BLaER1 treated with 17β-estradiol and CSF1 and Interleukin-3, amounts not matched to agents 10 nM and 100 nM (cell line): ENCODE results near the gene CCDC175.

Experiments
- H3K27ac ChIP-seq, 11 experiments: shearing (Covaris generic); formaldehyde crosslinking; 2 replicates each; pipeline ENCODE4 v1.8.1; 2022
- H3K27me3 ChIP-seq, 11 experiments: shearing (Covaris generic); formaldehyde crosslinking; 2 replicates each; pipeline ENCODE4 v1.8.1; 2022
- H3K36me3 ChIP-seq, 11 experiments: shearing (Covaris generic); formaldehyde crosslinking; 2 replicates each; pipeline ENCODE4 v1.8.1; 2022
- H3K4me1 ChIP-seq, 10 experiments: shearing (Covaris generic); formaldehyde crosslinking; 2 replicates each; pipeline ENCODE4 v1.8.1; 2022
- H3K4me2 ChIP-seq, 11 experiments: shearing (Covaris generic); formaldehyde crosslinking; 2 replicates each; pipeline ENCODE4 v1.8.1; 2022
- H3K4me3 ChIP-seq, 10 experiments: shearing (Covaris generic); formaldehyde crosslinking; 2 replicates each; pipeline ENCODE4 v1.8.1; 2022
- H3K9ac ChIP-seq, 11 experiments: shearing (Covaris generic); formaldehyde crosslinking; 2 replicates each; pipeline ENCODE4 v1.8.1; 2022
- H3K9me3 ChIP-seq, 11 experiments: shearing (Covaris generic); formaldehyde crosslinking; replicated peaks in 1 of 11; 2 replicates each; pipeline ENCODE4 v1.8.1; 2022
- H4K20me1 ChIP-seq, 11 experiments: shearing (Covaris generic); formaldehyde crosslinking; 2 replicates each; pipeline ENCODE4 v1.8.1; 2022
- Cebpa-rat ChIP-seq, 11 experiments: shearing (Covaris generic); IDR thresholded peaks; 2 replicates each; pipeline ENCODE4 v1.8.1; 2022

Gene CCDC175

GRCh38 chr14:59529189-59529588 lies 47.4 kb downstream of the CCDC175 start:
- H4K20me1 ChIP-seq, result no peaks in the 10 kb centered on the region
- H3K9me3 ChIP-seq, result peaks cover 6 to 22% (median 13%) of the 10 kb centered on the region in 11 experiments; a peak in 17 of 22 replicates
- no peak overlapping the region for H3K9ac ChIP-seq
- no peaks in the 10 kb centered on the region for H3K27me3 ChIP-seq
- H3K4me1 ChIP-seq, result no peaks in the 10 kb centered on the region
- no peak overlapping the region for H3K4me3 ChIP-seq
- H3K27ac ChIP-seq, result no peak overlapping the region
- no peak overlapping the region for H3K4me2 ChIP-seq
- H3K36me3 ChIP-seq, result no peaks in the 10 kb centered on the region
- TF ChIP-seq Cebpa-rat (IDR thresholded peaks at IDR 0.05), result no peak

GRCh38 chr14:59520224-59520623 lies 56.4 kb downstream of the CCDC175 start:
- no peak overlapping the region for H3K4me2 ChIP-seq
- H3K27me3 ChIP-seq, result no peaks in the 10 kb centered on the region
- no peaks in the 10 kb centered on the region for H3K9me3 ChIP-seq
- H3K4me1 ChIP-seq, result no peaks in the 10 kb centered on the region
- H4K20me1 ChIP-seq, result no peaks in the 10 kb centered on the region
- H3K4me3 ChIP-seq, result no peak overlapping the region
- no peaks in the 10 kb centered on the region for H3K36me3 ChIP-seq
- no peak for TF ChIP-seq Cebpa-rat (IDR thresholded peaks at IDR 0.05)
- no peak overlapping the region for H3K27ac ChIP-seq
- no peak overlapping the region for H3K9ac ChIP-seq

GRCh38 chr14:59511916-59512575 lies 64.6 kb downstream of the CCDC175 start:
- H3K27me3 ChIP-seq, result no peaks in the 10 kb centered on the region
- no peaks in the 10 kb centered on the region for H3K4me1 ChIP-seq
- TF ChIP-seq Cebpa-rat (IDR thresholded peaks at IDR 0.05), result no peak
- no peak overlapping the region for H3K27ac ChIP-seq
- no peak overlapping the region for H3K9ac ChIP-seq
- H4K20me1 ChIP-seq, result peaks cover 0 to 4% (median 0%) of the 10 kb centered on the region in 11 experiments; a peak in 1 of 22 replicates
- H3K36me3 ChIP-seq, result no peaks in the 10 kb centered on the region
- H3K9me3 ChIP-seq, result 0 out of 22 replicates have a peak, but pooled peaks cover 0 to 5% (median 0%) of the 10 kb centered on the region in 11 experiments
- no peak overlapping the region for H3K4me2 ChIP-seq
- no peak overlapping the region for H3K4me3 ChIP-seq

GRCh38 chr14:59510966-59511365 lies 65.6 kb downstream of the CCDC175 start:
- H3K4me2 ChIP-seq, result no peak overlapping the region
- H3K9ac ChIP-seq, result no peak overlapping the region
- H3K36me3 ChIP-seq, result peaks cover 0 to 5% (median 0%) of the 10 kb centered on the region in 11 experiments; a peak in 1 of 22 replicates
- no peaks in the 10 kb centered on the region for H3K4me1 ChIP-seq
- TF ChIP-seq Cebpa-rat (IDR thresholded peaks at IDR 0.05), result no peak
- H3K4me3 ChIP-seq, result no peak overlapping the region
- 0 out of 22 replicates have a peak, but pooled peaks cover 0 to 5% (median 0%) of the 10 kb centered on the region in 11 experiments for H3K9me3 ChIP-seq
- no peaks in the 10 kb centered on the region for H3K27me3 ChIP-seq
- H3K27ac ChIP-seq, result no peak overlapping the region
- H4K20me1 ChIP-seq, result peaks cover 0 to 4% (median 0%) of the 10 kb centered on the region in 11 experiments; a peak in 1 of 22 replicates

GRCh38 chr14:59510001-59510400 lies 66.6 kb downstream of the CCDC175 start:
- Histone ChIP-seq H4K20me1 (peaks cover 0 to 4% (median 0%) of the 10 kb centered on the region in 11 experiments; a peak in 1 of 22 replicates), H3K9ac (no peak overlapping the region), H3K27ac (no peak overlapping the region), H3K4me1 (no peaks in the 10 kb centered on the region; a peak in 1 of 20 replicates), H3K4me2 (no peak overlapping the region), H3K27me3 (no peaks in the 10 kb centered on the region), H3K4me3 (no peak overlapping the region), H3K9me3 (0 out of 22 replicates have a peak, but pooled peaks cover 0 to 5% (median 0%) of the 10 kb centered on the region in 11 experiments), H3K36me3 (peaks cover 0 to 9% (median under 1%) of the 10 kb centered on the region in 11 experiments; a peak in 6 of 22 replicates)
- no peak for TF ChIP-seq Cebpa-rat (IDR thresholded peaks at IDR 0.05)

- peaks cover 1 to 18% (median 7%) of the 10 kb centered on the region in 11 experiments; a peak in 17 of 22 replicates for H3K36me3 ChIP-seq
- H3K9me3 ChIP-seq, result 0 out of 22 replicates have a peak, but pooled peaks cover 0 to 5% (median 0%) of the 10 kb centered on the region in 11 experiments
- no peaks in the 10 kb centered on the region for H3K27me3 ChIP-seq
- H4K20me1 ChIP-seq, result peaks cover 0 to 4% (median 0%) of the 10 kb centered on the region in 11 experiments; a peak in 1 of 22 replicates
- TF ChIP-seq Cebpa-rat (IDR thresholded peaks at IDR 0.05), result no peak
- no peak overlapping the region for H3K27ac ChIP-seq
- H3K4me2 ChIP-seq, result no peak overlapping the region
- H3K9ac ChIP-seq, result no peak overlapping the region
- no peak overlapping the region for H3K4me3 ChIP-seq
- H3K4me1 ChIP-seq, result peaks cover 0 to 4% (median 0%) of the 10 kb centered on the region in 10 experiments; a peak in 1 of 20 replicates
Observed at GRCh38 chr14:59509101-59509500, 67.5 kb downstream of the CCDC175 start.

GRCh38 chr14:59507752-59508103 lies 68.9 kb downstream of the CCDC175 start:
- no peak for TF ChIP-seq Cebpa-rat (IDR thresholded peaks at IDR 0.05)
- Histone ChIP-seq H3K36me3 (peaks cover 12 to 32% (median 20%) of the 10 kb centered on the region in 11 experiments; a peak in 20 of 22 replicates), H3K9ac (no peak overlapping the region), H4K20me1 (peaks cover 0 to 6% (median 0%) of the 10 kb centered on the region in 11 experiments; a peak in 2 of 22 replicates), H3K4me2 (no peak overlapping the region), H3K27ac (no peak overlapping the region), H3K27me3 (no peaks in the 10 kb centered on the region), H3K4me3 (no peak overlapping the region), H3K4me1 (peaks cover 0 to 4% (median 0%) of the 10 kb centered on the region in 10 experiments; a peak in 1 of 20 replicates), H3K9me3 (no peaks in the 10 kb centered on the region)

- peaks cover 12 to 37% (median 22%) of the 10 kb centered on the region in 11 experiments; a peak in 20 of 22 replicates for H3K36me3 ChIP-seq
- H3K4me2 ChIP-seq, result no peak overlapping the region
- H4K20me1 ChIP-seq, result peaks cover 0 to 6% (median 0%) of the 10 kb centered on the region in 11 experiments; a peak in 2 of 22 replicates
- no peak overlapping the region for H3K4me3 ChIP-seq
- no peaks in the 10 kb centered on the region for H3K9me3 ChIP-seq
- TF ChIP-seq Cebpa-rat (IDR thresholded peaks at IDR 0.05), result no peak
- H3K4me1 ChIP-seq, result peaks cover 0 to 4% (median 0%) of the 10 kb centered on the region in 10 experiments; a peak in 1 of 20 replicates
- no peak overlapping the region for H3K27ac ChIP-seq
- H3K27me3 ChIP-seq, result no peaks in the 10 kb centered on the region
- no peak overlapping the region for H3K9ac ChIP-seq
Observed at GRCh38 chr14:59507063-59507751, 69.4 kb downstream of the CCDC175 start.

- no peak overlapping the region for H3K9ac ChIP-seq
- H4K20me1 ChIP-seq, result peaks cover 0 to 7% (median 0%) of the 10 kb centered on the region in 11 experiments; a peak in 4 of 22 replicates
- TF ChIP-seq Cebpa-rat (IDR thresholded peaks at IDR 0.05), result no peak
- H3K4me2 ChIP-seq, result no peak overlapping the region
- no peaks in the 10 kb centered on the region for H3K9me3 ChIP-seq
- no peak overlapping the region for H3K4me3 ChIP-seq
- no peak overlapping the region for H3K27ac ChIP-seq
- no peaks in the 10 kb centered on the region for H3K27me3 ChIP-seq
- peaks cover 32 to 74% (median 51%) of the 10 kb centered on the region in 11 experiments for H3K36me3 ChIP-seq
- peaks cover 0 to 4% (median 0%) of the 10 kb centered on the region in 10 experiments; a peak in 1 of 20 replicates for H3K4me1 ChIP-seq
Observed at GRCh38 chr14:59503256-59503655, 73.4 kb downstream of the CCDC175 start.
